ENCODE measurements around the gene APBA1.

APBA1 gene

DNA sequence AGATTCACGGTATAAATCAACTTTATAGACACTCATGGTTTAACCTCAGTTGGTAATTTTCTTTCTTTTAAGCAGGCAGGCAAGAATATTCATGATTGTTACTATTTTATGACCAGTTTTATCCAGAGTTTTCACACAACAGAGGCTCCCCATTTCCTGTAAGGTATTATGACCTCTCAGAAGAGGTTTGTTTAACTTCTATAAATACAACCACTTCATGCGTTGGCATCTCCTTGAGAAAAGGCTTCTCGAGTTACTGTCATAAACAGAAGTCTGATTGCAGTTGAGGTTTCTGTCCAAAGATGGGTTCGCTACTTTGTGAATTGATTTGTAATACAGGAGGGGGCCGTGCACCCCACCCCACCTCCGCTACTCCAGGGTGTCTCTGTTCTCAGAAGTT lies 291.9 kb downstream of the APBA1 start:
- DNase-seq (ENCODE audit: low read depth) = no peak
- TF ChIP-seq, protein P1, sequence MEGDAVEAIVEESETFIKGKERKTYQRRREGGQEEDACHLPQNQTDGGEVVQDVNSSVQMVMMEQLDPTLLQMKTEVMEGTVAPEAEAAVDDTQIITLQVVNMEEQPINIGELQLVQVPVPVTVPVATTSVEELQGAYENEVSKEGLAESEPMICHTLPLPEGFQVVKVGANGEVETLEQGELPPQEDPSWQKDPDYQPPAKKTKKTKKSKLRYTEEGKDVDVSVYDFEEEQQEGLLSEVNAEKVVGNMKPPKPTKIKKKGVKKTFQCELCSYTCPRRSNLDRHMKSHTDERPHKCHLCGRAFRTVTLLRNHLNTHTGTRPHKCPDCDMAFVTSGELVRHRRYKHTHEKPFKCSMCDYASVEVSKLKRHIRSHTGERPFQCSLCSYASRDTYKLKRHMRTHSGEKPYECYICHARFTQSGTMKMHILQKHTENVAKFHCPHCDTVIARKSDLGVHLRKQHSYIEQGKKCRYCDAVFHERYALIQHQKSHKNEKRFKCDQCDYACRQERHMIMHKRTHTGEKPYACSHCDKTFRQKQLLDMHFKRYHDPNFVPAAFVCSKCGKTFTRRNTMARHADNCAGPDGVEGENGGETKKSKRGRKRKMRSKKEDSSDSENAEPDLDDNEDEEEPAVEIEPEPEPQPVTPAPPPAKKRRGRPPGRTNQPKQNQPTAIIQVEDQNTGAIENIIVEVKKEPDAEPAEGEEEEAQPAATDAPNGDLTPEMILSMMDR (conservative IDR thresholded peaks at IDR 0.05; ENCODE audit: low read depth, low read length) = no peak
- no peak overlapping the region for H3K4me3 ChIP-seq (ENCODE audit: low read depth, low read length)

DNA sequence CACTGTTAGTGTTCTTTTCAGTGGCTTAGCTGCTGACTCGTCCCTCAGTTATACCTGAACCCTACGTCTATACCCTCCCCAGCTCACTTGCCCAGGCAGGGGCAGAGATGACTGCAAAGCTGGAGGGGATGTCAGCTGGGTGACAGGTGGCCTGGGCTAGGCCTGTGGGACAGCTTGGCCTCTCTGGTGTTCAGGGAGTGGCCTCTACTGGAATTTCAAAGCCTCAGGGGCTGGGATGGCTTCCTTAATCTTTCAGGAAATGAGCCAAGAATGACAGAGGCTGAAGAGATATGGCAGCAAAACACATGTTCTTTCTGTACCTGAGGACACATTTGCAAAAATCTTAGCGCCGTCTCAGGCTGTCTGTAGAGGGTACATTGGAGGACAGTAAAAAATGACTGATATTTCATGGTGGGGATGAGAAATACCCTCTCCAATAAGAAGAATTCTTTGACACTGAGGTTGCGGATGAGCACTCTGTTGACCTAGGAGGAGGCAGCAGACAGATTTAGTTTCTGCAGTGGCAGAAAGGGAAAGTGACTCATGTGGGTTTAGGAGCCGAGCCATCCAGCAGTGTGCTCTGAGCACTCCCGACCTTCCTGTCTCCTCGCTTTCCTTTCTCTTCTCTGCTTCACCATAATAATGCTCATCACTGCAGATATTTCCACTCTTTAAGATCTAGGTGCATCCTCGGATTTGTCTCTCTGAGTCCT lies 292.7 kb downstream of the APBA1 start:
- H3K4me3 ChIP-seq (ENCODE audit: low read depth, low read length) = no peak overlapping the region
- peak; percentile 50 for DNase-seq (ENCODE audit: low read depth)
- TF ChIP-seq, protein P1 (conservative IDR thresholded peaks at IDR 0.05; ENCODE audit: low read depth, low read length) = no peak

- DNase-seq (ENCODE audit: low read depth) = no peak
- TF ChIP-seq, protein P1 (conservative IDR thresholded peaks at IDR 0.05; ENCODE audit: low read depth, low read length) = no peak
- no peak overlapping the region for H3K4me3 ChIP-seq (ENCODE audit: low read depth, low read length)
These were observed 294.2 kb downstream of the APBA1 start for GRCh38 chr9:69377981-69378380.
